HCT116 (cell line): ENCODE measurements around the gene C2orf74. TPM values are rescaled to one million over a fixed set of nuclear protein-coding genes. Genes with fewer than 3 reads are reported as not detected.
A peak's percentile ranks its signal among the peaks of the same experiment; 100 is the strongest.
"Not testable (repeated sequence)": the region's sequence is repeated elsewhere in the genome, so short reads cannot be mapped to it uniquely, and the experiment has no call there.

ENCODE experiments used
- ATAC-seq: fragments of 200-7000 bp; cut with Tn5 transposase; 2 replicates; pipeline ENCODE4 v1.9.1; 2020; ENCODE audit warnings: mild to moderate bottlenecking, moderate library complexity
- BruUV-seq: library from RNA; stranded (reverse); fragments of 400-500 nt; replicated peaks from 2 replicates; lab custom pipeline; 2021; lab: Mats Ljungman, UMichigan
- CTCF ChIA-PET: fragments of 300-600 bp; sonication (Branson Sonifier 250); formaldehyde crosslinking; loops from one replicate; lab custom pipeline; 2021; ENCODE audit warnings: antibody characterized with exemption; lab: Charles Lee
- POLR2A ChIA-PET: fragments of 300-600, 350-600 bp; sonication (Branson Sonifier 250); formaldehyde crosslinking; loops from one replicate; lab custom pipeline; 2021; ENCODE audit warnings: antibody characterized with exemption; lab: Charles Lee
- RAD21 ChIA-PET, 2 experiments: fragments of 300-600 bp; sonication (Branson Sonifier 250); formaldehyde crosslinking; loops; one replicate each; lab custom pipeline; 2023; ENCODE audit warnings: low total read pairs in 2 of 2; ENCODE audit not compliant: uncharacterized antibody in 2 of 2, unreplicated experiment in 2 of 2, low non-redundant PET in 1 of 2; lab: Charles Lee
- DNase-seq: peaks from one replicate; pipeline ENCODE4 v3.0.0-alpha.2; 2010; ENCODE audit warnings: low read depth, low spot score
- H2AFZ ChIP-seq: fragments of 200-600 bp; shearing (Covaris generic), sonication (generic); 2 replicates; pipeline ENCODE4 v1.6.1; 2017; ENCODE audit warnings: low read depth, mixed run types, mixed read lengths, antibody characterized with exemption, low read length; ENCODE audit not compliant: poor library complexity, severe bottlenecking
- H3K27ac ChIP-seq: 2 replicates; pipeline ENCODE4 v1.5.1; 2012; ENCODE audit warnings: low read depth, low read length
- H3K27me3 ChIP-seq: fragments of 200-600 bp; sonication (generic); 2 replicates; pipeline ENCODE4 v1.6.1; 2016; ENCODE audit warnings: mixed run types, low read length, mixed read lengths; ENCODE audit not compliant: insufficient read depth
- H3K36me3 ChIP-seq, 2 experiments: fragments of 200-500 bp in 1 of 2; fragments of 200-600 bp in 1 of 2; sonication (Bioruptor generic) in 1 of 2; sonication (generic) in 1 of 2; 2 replicates each; pipeline versions ENCODE4 v1.5.1 to v1.6.1; 2014 to 2016; ENCODE audit warnings: low read length in 2 of 2, inconsistent platforms in 1 of 2, mixed read lengths in 1 of 2, mixed run types in 1 of 2; ENCODE audit not compliant: insufficient read depth in 2 of 2, control insufficient read depth in 1 of 2
- H3K4me1 ChIP-seq, 2 experiments: fragments of 200-600 bp in 1 of 2; sonication (generic) in 1 of 2; 2 replicates each; pipeline versions ENCODE4 v1.5.1 to v1.6.1; 2012 to 2017; ENCODE audit warnings: low read length in 2 of 2, inconsistent platforms in 1 of 2, mild to moderate bottlenecking in 1 of 2, mixed read lengths in 1 of 2, mixed run types in 1 of 2, moderate library complexity in 1 of 2; ENCODE audit not compliant: insufficient read depth in 2 of 2, control insufficient read depth in 1 of 2
- H3K4me2 ChIP-seq: fragments of 200-600 bp; sonication (generic); 2 replicates; pipeline ENCODE4 v1.6.1; 2017; ENCODE audit warnings: mixed run types, low read length, mixed read lengths
- H3K4me3 ChIP-seq, 2 experiments: fragments of 200-600 bp in 1 of 2; sonication (generic) in 1 of 2; replicated peaks in 1 of 2; 2 replicates each; pipeline ENCODE4 v1.5.1; 2011 to 2016; ENCODE audit warnings: low read length in 2 of 2, control low read depth in 1 of 2, low read depth in 1 of 2, mild to moderate bottlenecking in 1 of 2, mixed read lengths in 1 of 2, mixed run types in 1 of 2
- H3K79me2 ChIP-seq: fragments of 200-600 bp; sonication (generic); 2 replicates; pipeline ENCODE4 v1.6.1; 2017; ENCODE audit warnings: mild to moderate bottlenecking, mixed run types, low read length, moderate library complexity, mixed read lengths; ENCODE audit not compliant: insufficient read depth
- H3K9ac ChIP-seq: fragments of 200-600 bp; sonication (generic); 2 replicates; pipeline ENCODE4 v1.6.1; 2016; ENCODE audit warnings: low read length, mixed read lengths
- H3K9me2 ChIP-seq: fragments of 200-600 bp; sonication (generic), shearing (Covaris generic); 2 replicates; pipeline ENCODE4 v1.6.1; 2017; ENCODE audit warnings: mixed run types, mild to moderate bottlenecking, moderate library complexity; ENCODE audit not compliant: insufficient read depth
- H3K9me3 ChIP-seq, 2 experiments: fragments of 200-500 bp in 1 of 2; fragments of 200-600 bp in 1 of 2; sonication (Bioruptor generic) in 1 of 2; sonication (generic) in 1 of 2; 2 replicates each; pipeline ENCODE4 v1.6.1; 2014 to 2017; ENCODE audit warnings: low read length in 2 of 2, mixed read lengths in 2 of 2, inconsistent platforms in 1 of 2, low read depth in 1 of 2, mild to moderate bottlenecking in 1 of 2, mixed run types in 1 of 2, moderate library complexity in 1 of 2; ENCODE audit not compliant: control insufficient read depth in 1 of 2, insufficient read depth in 1 of 2
- H4K20me1 ChIP-seq: fragments of 200-600 bp; sonication (generic), shearing (Covaris generic); 2 replicates; pipeline ENCODE4 v1.6.1; 2017; ENCODE audit warnings: mixed run types, mild to moderate bottlenecking, moderate library complexity; ENCODE audit not compliant: insufficient read depth
- CTCF ChIP-seq, 3 experiments: fragments of 200-600 bp in 1 of 3; sonication (generic) in 1 of 3; IDR thresholded peaks in 2 of 3; conservative IDR thresholded peaks in 1 of 3; 2 replicates each; pipeline ENCODE4 v1.5.1; 2012 to 2017; ENCODE audit warnings: low read depth in 2 of 3, low read length in 2 of 3, antibody characterized with exemption in 1 of 3, borderline replicate concordance in 1 of 3, control low read depth in 1 of 3, mild to moderate bottlenecking in 1 of 3, mixed read lengths in 1 of 3, mixed run types in 1 of 3, moderate library complexity in 1 of 3; ENCODE audit not compliant: insufficient read depth in 1 of 3
- EGR1 ChIP-seq: IDR thresholded peaks from 2 replicates; pipeline ENCODE4 v1.6.1; 2012; ENCODE audit warnings: low read depth
- ELF1 ChIP-seq: IDR thresholded peaks from 2 replicates; pipeline ENCODE4 v1.6.1; 2012; ENCODE audit warnings: low read depth, borderline replicate concordance
- FOSL1 ChIP-seq: IDR thresholded peaks from 2 replicates; pipeline ENCODE4 v1.6.1; 2012; ENCODE audit warnings: low read depth
- JUND ChIP-seq: IDR thresholded peaks from 2 replicates; pipeline ENCODE4 v1.6.1; 2012
- RAD21 ChIP-seq: IDR thresholded peaks from 2 replicates; pipeline ENCODE4 v1.6.1; 2012; ENCODE audit warnings: low read depth, mild to moderate bottlenecking
- YY1 ChIP-seq: IDR thresholded peaks from 2 replicates; pipeline ENCODE4 v1.6.1; 2011; ENCODE audit warnings: low read length, low read depth, moderate library complexity, mild to moderate bottlenecking; ENCODE audit not compliant: insufficient replicate concordance; ENCODE audit errors: extremely low read depth
- ZFX ChIP-seq: fragments of 450-650 bp; IDR thresholded peaks from 2 replicates; pipeline ENCODE4 v1.6.1; 2017
- ZNF274 ChIP-seq: fragments of 200-500 bp; sonication (Bioruptor generic); IDR thresholded peaks from 2 replicates; pipeline ENCODE4 v1.6.1; 2014; ENCODE audit warnings: mild to moderate bottlenecking, low read depth, low read length, inconsistent platforms
- intact Hi-C: fragments of 100-400 bp; cut with micrococcal nuclease; formaldehyde crosslinking; loops from 2 replicates; pipeline ENCODE4 v1.10.0; 2022
- total RNA-seq: library from RNA; stranded (reverse); gene quantifications from one replicate; pipeline ENCODE4 v1.2.1, GENCODE V29; 2021; ENCODE audit not compliant: unreplicated experiment

Gene C2orf74
- total RNA-seq, 1 experiment from 2014 or later: not detected

DNA sequence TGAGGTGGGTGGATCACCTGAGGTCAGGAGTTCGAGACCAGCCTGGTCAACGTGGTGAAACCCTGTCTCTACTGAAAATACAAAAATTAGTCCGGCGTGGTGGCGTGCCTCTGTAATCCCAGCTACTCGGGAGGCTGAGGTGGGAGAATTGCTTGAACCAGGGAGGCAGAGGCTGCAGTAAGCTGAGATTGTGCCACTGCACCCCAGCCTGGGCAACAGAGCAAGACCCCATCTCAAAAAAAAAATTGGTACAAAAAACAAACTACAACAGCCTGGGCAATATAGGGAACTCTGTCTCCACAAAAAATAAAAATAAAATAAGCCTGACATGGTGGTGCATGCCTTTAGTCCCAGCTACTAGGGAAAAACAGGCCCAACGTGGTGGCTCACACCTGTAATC, 3.1 kb downstream of the C2orf74 start:
- H3K4me3 ChIP-seq, intact Hi-C loops, H3K79me2 ChIP-seq, H4K20me1 ChIP-seq, H3K9me3 ChIP-seq, DNase-seq, H3K4me2 ChIP-seq, H3K27ac ChIP-seq, ATAC-seq, H3K36me3 ChIP-seq, H3K9ac ChIP-seq, H3K4me1 ChIP-seq, H3K27me3 ChIP-seq, H2AFZ ChIP-seq, POLR2A ChIA-PET, CTCF ChIA-PET, H3K9me2 ChIP-seq, BruUV-seq, RAD21 ChIA-PET: not testable (repeated sequence)

- H3K27me3 ChIP-seq: no peaks in the 10 kb centered on the region
- H3K9me2 ChIP-seq: no peaks in the 10 kb centered on the region
Observed at GRCh38 chr2:61165946-61166345, 4.0 kb downstream of the C2orf74 start.

More at GRCh38 chr2:61165946-61166345, 4.0 kb downstream of the C2orf74 start:
- ChIA-PET CTCF (interaction anchor here (1.2 kb wide), 1 partner anchor 31 kb away, joined by 3 read pairs; no protein-coding TSS in a partner anchor), RAD21 (no interaction called here), POLR2A (no interaction called here)
- ATAC-seq: peak; percentile 62
- Histone ChIP-seq H3K4me1 (no peaks in the 10 kb centered on the region), H3K9me3 (peaks cover 0 to 3% of the 10 kb centered on the region in 2 experiments; a peak in 1 of 4 replicates), H3K36me3 (no peaks in the 10 kb centered on the region), H3K9ac (no peak overlapping the region), H3K4me3 (no peak overlapping the region), H4K20me1 (no peaks in the 10 kb centered on the region), H3K27ac (no peak overlapping the region), H3K79me2 (no peaks in the 10 kb centered on the region), H2AFZ (no peak overlapping the region), H3K4me2 (no peak overlapping the region)
- TF ChIP-seq ELF1 (no peak), ZFX (no peak), RAD21 (peak; percentile 28; the same call in 1 of the 2 replicates), CTCF (IDR thresholded peaks at IDR 0.05 in 2 of 3, conservative IDR thresholded peaks at IDR 0.05 in 1 of 3; ENCODE audit: borderline replicate concordance in 1 of 3, insufficient read depth in 1 of 3, low read depth in 2 of 3, low read length in 2 of 3) (no peak; a peak in 1 of 6 replicates), EGR1 (no peak), ZNF274 (no peak), YY1 (no peak), FOSL1 (no peak), JUND (no peak)
- no peak for DNase-seq
- no TSS peak for BruUV-seq
- intact Hi-C loops: no loop called here
